ENCODE data around the gene TMEM88.
"Not testable (repeated sequence)": the region's sequence is repeated elsewhere in the genome, so short reads cannot be mapped to it uniquely, and the experiment has no call there.

The TMEM88 gene

GRCh38 chr17:7857713-7858521, 3.1 kb downstream of the TMEM88 start, which contains the start of gene CYB5D1:
Gene CYB5D1 (plus strand): TSS chr17:7858003. CDS start chr17:7858135, 132 bp downstream.
- peak; percentile 89 for DNase-seq

DNA sequence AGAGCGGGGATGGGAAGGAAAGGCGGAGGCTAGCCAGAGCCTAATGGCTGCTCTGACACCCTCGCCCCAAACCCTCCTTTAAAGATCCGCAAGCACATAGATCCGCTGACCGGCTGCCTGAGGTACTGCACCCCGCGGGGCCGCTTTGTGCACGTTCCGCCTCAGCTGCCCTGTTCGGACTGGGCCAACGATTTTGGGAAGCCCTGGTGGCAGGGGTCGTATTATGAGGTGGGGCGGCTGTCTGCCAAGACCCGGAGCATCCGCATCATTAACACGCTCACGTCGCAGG, 3.6 kb downstream of the TMEM88 start:
- DNase-seq, result peak; percentile 11

- DNase-seq, result no peak
Measured at GRCh38 chr17:7859028-7859427, 4.2 kb downstream of the TMEM88 start.

GRCh38 chr17:7862692-7863437, 8.0 kb downstream of the TMEM88 start:
- peak; percentile 53 for DNase-seq

- DNase-seq, result not testable (repeated sequence)
Measured at GRCh38 chr17:7864384-7864783, 9.5 kb downstream of the TMEM88 start.

DNA sequence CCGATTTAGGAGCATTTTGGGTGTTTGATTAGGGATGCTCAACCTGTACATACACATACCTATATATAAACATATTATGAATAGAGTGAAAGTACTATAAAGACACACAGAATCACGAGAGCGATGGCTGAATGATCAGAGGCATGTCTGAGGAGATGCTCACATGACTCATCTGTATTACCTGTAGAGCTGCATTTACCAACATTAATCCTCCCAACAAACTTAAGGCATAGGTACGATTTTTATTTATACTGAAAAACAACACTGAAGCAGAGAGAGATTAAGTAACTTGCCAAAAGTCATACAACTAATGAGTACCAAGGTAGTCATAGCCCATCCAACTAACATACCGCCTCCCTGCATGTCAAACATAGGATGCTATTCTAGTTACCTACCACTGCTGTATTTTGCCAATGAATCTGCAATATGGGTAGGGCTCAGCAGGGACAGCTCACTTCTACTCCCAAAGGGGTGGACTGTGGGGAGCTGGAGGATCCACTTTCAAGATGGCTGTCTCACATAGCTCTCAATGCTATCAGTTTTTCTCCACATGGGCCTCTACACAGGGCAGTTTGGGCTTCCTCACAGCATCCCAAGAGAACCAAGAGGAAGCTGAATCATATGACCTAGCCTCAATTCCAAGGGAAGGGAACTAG, 10.3 kb downstream of the TMEM88 start:
- DNase-seq, result no peak

DNA sequence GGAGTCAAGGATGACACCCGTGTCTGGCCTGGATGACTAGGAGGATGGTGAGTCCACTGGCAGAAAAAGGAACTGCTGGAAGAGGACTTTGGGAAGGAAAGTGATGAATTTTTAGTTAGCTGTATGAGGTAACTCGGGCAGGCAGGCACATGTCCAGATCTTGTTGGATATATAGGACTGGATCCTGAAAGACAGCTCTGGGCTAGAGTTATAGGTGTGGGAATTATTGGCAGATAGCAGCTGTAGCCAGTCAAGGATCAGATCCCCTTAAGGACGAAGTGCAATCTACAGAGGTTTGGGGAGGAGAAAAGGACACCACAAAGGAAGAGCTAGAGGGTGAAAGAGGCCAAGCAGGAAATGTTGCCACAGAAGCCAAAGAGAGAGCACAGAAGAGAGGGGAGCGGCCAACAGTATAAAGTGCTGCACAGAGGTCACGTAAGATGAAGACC, 13.0 kb downstream of the TMEM88 start:
- DNase-seq, result no peak

- DNase-seq, result no peak
Measured at GRCh38 chr17:7873051-7873450, 18.2 kb downstream of the TMEM88 start.

- no peak for DNase-seq
Measured at GRCh38 chr17:7875804-7876370, 21.0 kb downstream of the TMEM88 start.

- no peak for DNase-seq
Measured at GRCh38 chr17:7878234-7878633, 23.4 kb downstream of the TMEM88 start.

DNA sequence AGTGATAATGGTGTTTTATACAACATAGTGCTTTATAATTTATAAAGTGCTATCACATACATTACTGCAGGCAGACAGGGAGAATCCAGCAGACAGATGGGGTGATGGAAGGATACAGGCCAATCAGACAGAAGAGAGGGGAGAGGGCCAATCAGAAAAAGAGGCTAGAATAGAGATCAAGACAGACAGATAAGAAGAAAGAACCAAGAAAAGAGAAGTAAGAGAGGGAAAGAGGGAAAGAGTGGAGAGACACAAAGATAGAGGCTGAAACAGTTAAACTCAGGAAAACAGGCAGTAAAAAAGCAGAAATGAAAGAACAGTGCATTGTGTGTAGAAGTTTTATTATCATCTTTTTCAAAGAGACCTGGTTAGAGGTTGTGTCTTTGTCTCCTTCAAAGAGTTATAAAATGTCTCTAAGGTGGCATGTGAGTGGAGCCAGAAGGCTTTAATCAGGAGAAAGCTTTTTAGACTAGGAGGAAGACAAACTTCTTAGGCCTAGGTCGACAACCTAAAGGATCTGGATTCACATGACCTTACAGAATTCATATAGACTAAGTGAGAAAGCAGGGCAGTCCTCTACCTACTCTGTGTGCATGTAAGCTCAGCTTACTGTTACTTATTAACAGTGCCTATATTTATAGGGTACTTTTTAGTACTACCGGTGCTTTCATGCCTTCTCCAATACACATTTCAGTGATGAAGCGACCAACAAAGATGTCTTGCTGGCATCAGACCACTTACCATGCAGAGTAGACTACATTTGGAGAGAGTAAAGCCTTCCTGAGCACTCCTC, 25.4 kb downstream of the TMEM88 start:
- DNase-seq, result no peak

DNA sequence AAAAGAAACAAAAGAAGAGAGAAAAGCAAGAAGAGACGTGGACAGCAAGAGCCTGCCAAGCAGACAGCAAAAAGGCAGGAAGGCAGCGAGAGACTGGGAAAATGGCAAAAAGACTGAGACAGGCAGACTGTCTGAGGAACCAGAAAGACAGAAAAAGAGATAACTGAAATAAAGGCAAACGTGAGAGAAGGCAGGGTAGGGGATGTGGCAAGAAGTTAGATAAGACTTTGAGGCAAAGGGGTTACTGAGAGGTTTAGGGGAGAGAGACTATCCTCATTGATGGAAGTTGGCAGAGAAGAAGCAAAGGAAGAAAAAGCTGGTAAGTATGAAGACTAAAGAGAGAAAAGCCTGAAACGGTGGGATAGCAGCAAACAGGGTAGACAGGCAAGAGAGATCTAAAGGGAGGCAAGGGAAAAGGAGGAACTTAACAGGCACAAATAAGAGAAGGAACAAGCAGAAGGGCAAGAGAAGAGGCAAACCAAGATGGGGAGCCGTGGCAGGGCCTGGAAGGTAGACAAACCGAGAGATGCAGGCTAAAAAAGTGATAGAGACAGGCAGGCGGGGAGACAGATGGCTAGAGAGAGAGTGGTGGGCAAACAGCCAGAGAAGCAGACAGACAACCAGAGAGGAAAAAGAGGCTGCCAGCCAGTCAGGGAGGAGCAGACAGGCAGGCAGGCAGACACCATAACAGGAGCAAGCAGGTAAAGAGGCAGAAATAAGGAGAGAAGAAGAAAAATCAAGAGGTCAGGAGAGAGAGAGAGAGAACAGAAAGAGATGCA, 26.6 kb downstream of the TMEM88 start:
- peak; percentile 17 for DNase-seq

- peak; percentile 33 for DNase-seq
Measured at GRCh38 chr17:7882068-7882467, 27.2 kb downstream of the TMEM88 start.

DNA sequence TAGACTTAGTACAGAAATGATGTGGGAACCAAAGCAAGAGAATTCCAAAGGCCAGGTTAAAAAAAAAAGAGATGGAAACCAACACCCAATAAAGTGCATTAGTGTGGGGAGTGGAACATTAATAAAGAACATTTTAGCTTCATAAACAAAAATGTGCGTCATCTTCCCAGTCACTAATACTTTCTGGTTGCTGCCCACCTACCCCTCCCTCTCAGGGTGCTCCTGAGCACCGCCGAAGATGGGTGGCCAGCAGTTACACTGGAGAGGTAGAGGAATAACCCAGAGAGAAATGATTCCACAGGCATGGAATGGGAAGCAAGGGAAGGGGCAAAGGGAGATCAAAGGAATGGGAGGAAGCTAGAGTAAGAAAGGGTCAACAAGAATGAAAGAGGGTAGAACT, 27.8 kb downstream of the TMEM88 start:
- no peak for DNase-seq

- no peak for DNase-seq
Measured at GRCh38 chr17:7883781-7884386, 29.0 kb downstream of the TMEM88 start.

DNA sequence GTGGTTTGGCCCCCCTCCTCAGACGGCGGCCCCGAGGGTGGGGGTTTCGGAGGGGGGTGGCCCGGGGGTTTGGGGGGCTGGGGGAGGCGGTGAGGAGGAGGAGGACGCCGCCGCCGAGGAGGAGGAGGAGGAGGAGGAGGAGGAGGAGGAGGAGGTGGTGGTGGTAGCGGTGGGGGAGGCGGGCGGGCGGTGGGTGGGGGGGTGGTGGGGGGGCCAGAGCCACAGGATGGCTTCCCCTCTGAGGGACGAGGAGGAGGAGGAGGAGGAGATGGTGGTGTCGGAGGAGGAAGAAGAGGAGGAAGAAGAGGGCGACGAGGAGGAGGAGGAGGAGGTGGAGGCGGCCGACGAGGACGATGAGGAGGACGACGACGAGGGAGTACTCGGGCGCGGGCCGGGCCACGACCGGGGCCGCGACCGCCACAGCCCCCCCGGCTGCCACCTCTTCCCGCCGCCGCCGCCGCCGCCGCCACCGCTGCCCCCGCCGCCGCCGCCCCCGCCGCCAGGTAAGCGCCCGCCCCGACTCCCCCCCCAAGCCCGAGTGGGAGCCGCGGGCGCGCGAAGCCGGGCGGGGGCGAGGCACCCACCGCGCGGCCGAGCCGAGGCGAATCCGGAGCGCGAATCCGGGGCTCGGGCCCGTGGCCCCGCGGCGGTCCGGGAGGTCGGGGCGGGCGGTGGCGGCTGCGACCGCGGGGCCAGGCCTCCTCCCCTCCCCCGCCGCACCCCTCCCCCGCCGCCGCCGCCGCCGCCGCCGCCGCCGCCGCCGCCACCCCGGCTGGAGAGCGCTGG, 29.9 kb downstream of the TMEM88 start:
- no peak for DNase-seq

- DNase-seq, result peak; percentile 33
Measured at GRCh38 chr17:7885367-7886226, 30.7 kb downstream of the TMEM88 start.

DNA sequence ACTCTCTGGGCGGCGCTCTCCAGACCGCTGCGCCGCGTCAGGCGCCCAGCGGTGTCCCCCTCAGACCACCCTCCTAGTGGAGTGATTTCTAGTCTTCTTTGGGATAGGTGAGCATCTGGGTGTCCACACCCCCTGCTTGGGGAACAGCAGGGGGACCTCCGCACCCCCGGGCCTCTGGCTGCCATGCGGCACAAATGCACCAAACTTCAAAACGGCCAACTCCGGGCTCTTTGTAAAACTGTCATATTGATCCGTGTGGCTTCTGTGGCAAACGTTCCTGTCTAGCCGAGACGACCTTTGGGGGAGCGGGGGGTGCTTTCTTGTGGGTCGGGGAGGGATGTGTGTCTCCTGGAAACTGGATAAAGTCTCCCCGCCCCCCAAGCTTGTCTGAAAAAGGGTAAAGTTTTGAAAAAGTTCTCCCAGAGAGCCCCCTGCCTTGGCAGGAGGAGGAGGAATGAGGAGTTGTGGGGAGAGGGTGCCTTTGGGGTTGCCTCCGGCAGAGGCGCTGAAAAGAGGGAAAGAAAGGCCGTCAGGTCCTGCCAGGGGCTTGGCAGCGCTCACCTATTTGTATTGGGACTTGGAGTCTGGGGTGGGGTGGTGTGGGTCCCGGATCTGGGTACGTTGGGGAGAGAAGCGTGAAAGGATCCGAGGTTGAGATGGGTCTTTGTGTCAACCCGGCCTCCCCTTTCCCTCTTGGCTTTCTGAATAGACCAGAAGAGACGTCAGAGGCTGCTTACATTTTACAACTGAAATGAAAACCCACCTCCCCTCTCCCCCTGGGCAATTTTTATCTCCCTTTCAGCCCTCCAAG, 31.6 kb downstream of the TMEM88 start:
- DNase-seq, result peak; percentile 33

All from NCI-H345 (cell line).